Measurements from ENCODE around the gene APOL3.
"Not testable (repeated sequence)": the region's sequence is repeated elsewhere in the genome, so short reads cannot be mapped to it uniquely, and the experiment has no call there.

Gene APOL3

DNA sequence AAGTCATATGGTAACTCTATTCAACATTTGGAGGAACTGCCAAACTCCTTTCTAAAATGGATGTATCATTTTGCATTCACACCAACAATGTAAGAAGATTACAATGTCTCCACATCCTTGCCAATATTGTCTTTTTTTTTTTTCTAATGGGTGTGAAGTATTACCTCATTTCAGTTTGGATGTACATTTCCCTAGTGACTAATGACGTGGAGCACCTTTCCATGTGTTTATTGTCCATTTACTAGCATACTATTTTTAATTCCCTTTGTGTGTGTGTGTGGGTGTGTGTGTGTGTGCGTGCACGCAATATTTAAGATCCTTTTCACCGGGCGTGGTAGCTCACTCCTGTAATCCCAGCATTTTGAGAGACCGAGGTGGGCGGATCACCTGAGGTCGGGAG is 62.7 kb downstream of the APOL3 start:
- no peak for DNase-seq

DNA sequence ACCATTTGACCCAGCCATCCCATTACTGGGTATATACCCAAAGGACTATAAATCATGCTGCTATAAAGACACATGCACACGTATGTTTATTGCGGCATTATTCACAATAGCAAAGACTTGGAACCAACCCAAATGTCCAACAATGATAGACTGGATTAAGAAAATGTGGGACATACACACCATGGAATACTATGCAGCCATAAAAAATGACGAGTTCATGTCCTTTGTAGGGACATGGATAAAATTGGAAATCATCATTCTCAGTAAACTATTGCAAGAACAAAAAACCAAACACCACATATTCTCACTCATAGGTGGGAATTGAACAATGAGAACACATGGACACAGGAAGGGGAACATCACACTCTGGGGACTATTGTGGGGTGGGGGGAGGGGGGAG is 69.8 kb downstream of the APOL3 start:
- DNase-seq, result not testable (repeated sequence)

Measured in NCI-H1436 treated with DMSO at 0.1 percent for 48 hours (cell line).